CMK (cell line): Measurements from ENCODE around the gene SLC66A3.

Source experiments
- DNase-seq: peaks from one replicate; pipeline ENCODE4 v3.0.0-alpha.2; 2010; ENCODE audit warnings: low read depth

The SLC66A3 gene

DNA sequence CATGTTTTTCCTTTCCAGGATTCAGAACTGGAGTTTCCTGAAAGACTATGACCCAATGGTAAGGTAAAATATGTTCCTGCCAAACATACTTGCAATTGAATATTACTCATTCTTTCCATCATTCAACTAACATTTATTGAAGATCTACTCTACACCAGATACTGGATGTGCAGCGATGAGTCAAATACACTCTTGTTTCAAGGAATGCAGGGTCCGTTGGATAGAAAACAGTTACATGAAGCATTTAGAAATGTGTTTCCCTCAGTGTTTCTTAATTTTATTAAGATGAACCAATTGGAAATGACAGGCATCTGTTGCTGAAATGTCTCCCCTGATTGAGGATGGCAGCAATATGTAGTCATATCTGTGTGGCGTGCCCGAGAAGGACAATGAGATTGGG lies 14.8 kb upstream of the SLC66A3 start:
- DNase-seq, result no peak

DNA sequence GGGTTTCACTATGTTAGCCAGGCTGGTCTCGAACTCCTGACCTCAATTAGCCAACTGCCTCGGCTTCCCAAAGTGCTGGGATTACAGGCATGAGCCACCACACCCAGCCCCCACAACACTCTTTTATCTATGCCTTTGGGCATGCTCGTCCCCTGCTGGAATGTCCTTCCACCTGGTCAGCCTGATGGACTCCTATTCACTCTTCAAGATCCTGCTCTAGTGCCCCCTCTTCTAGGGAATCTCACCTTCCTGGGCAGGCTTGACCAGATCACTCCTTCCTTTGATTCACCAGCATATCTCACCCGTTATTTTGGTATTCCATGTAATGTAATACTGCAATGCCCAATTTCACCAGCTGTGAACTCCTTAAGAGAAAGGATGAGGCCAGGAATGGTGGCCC lies 13.9 kb upstream of the SLC66A3 start:
- no peak for DNase-seq

DNA sequence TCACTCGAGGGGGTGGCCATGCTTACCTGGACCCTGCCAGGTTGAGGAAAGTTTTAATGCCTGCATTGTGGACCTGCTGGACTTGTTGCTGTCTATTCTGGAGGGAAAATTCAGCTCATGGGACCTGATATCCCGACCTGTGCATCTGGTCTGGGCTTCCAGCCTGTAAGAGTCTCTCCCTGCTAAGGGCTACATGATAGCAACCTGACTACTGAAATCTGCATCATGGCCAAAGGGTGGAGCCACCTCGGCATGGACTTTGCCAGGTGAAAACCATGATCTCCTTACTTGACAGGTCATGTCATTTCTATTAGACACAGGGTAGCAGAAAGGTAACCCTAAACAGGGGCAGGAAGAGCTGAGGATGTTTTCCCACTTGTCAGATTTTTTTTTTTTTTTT lies 12.9 kb upstream of the SLC66A3 start:
- DNase-seq, result no peak

DNA sequence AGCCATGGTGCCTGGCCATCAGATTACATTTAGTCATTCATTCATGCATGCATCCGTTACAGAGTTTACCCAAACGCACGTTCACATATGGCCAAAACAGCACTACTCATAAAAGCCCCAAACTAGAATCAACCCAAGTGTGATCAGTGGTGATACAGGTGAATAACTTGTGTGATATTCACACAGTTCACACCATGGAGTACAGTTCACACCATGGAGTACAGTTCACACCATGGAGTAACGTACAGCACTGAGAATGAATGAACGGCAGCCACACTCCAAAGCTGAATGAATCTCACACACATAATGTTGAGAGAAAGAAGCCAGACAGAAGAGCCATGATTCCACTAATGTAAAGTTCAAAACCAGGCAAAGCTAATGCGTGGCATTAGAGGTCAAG lies 12.3 kb upstream of the SLC66A3 start:
- DNase-seq, result no peak

GRCh38 chr2:11144077-11144737 lies 11.1 kb upstream of the SLC66A3 start:
- no peak for DNase-seq

- no peak for DNase-seq
Observed at GRCh38 chr2:11144738-11145079, 10.6 kb upstream of the SLC66A3 start.

GRCh38 chr2:11145350-11145749 lies 9.9 kb upstream of the SLC66A3 start:
- no peak for DNase-seq

DNA sequence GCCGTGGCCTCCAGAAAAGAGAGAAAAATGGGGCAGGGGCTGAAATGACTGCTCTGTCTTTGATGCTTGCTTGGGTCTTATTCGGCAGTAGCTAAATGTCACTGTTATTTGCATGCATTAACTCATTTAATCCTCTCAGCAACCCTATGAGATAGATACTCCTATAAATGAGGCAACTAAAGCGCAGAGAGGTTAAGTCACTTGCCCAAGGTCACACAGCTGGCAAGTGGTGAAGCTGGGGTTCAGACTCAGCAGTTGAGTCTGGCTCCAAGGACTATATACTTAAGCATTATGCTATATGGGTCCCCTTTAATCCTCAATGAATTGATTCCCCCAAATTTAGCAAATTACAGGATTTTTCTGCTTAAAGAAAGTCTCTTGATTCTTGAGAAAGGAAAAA lies 9.2 kb upstream of the SLC66A3 start:
- no peak for DNase-seq

DNA sequence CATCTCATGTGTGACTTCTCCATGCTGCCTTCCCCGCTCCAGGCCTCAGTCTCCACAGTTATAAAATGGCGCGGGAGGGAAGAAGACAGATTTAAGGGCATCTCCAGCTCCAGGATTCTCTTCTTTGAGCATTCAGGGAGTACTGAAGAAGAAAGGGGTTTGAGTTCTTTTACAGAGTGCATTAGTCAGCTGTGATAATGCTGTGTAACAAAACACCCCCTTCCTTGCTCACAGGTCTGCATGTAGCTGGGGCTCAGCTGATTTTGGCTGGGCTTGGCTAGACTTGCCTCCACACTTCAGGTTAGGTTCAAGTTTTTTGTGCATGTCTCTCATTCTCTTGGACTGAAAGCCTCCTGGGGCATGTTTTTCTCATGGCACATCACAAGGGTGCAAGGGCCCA lies 8.0 kb upstream of the SLC66A3 start:
- DNase-seq, result no peak

DNA sequence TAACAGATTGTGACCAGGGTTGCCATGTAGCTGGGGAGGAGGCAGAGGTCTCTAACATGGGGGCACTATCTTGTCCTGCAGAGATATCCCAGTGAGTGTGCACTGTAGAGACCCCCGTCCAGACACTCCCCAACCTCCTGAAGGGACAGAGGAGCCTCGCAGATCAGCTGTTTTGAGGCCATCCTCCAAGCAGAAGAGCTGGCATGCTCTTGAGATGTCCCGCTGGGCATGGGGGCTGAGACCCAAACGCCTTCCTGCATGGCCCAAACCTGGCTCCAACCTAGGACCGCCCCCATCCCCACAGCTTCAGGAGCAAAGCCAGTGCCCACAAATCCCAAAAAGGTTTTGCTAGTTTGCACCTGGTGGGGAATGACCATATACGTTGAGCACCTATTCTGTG lies 2.7 kb upstream of the SLC66A3 start:
- DNase-seq, result no peak

DNA sequence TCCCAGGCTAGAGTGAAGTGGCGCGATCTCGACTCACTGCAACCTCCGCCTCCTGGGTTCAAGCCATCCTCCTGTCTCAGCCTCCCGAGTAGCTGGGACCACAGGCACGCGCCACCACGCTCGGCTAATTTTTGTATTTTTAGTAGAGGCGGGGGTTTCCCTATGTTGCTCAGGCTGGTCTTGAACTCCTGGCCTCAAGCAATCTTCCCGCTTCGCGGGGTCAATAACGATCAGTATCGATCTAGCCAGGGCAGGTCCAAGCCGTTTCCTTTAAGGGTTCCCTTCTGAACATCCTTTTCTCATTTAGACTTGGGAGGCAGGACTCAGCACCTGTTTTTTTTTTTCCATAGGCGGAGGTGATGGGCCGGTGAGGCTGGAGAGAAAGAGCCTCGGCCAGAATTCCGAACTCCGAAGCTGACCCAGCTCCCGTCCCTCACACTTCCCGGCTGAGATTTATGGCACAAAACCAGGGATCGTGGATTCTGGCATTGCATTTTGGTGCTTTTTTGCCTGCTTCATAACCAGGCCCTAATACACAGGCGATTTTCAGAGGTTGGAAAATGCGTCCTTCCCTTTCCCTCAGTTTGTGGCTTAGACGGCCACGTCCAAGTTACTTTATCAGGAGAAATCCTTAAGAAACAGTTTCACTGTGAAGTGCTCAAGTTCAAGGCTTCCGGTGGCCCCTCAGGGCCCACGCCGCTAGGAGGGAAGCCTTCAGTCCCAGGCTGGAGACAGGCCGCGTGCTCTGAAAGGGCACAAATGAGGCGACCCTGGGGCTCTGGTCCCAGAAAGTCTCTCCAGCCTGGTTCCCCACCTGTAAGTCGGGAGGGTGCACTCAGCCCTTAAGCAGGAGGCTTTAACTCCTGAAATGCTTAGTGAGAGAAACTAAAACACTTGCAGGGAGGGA lies 998 bp upstream of the SLC66A3 start:
- no peak for DNase-seq

- peak; percentile 91 for DNase-seq
Observed at GRCh38 chr2:11154923-11155380, 315 bp upstream of the SLC66A3 start.

DNA sequence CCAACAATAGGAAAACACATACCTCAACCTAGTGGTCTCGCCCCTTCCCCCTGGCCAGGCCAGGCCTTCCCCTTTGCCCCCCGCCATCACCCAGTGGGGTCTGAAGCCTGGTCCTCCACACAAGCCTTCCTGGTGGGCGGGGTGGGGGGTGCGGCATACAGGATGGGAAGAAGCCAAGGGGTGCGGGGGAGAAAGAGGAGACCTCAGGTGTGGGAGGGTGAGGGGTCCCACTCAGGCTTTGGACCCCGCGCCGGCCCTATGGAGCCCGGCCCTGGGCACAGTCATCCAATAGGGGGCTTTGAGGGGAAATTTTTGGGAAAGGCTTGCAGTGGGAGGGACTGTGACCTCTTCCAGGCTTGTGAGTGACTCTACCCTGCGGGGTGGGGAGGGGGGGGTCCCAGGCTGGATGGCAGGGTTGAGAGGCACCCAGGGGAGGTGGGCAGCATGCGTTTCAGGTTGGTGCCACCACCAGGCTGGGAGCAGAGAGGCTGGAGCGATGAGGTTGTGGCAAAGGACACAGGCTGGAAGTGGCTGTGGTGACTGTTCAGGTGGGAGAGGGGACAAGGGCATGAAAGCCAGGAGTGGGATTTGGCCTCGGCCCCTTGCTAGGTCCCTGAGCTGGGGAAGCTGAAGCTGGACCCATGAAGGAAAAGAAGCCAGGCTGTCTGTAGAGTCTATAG lies 1.3 kb downstream of the SLC66A3 start:
- DNase-seq, result no peak

DNA sequence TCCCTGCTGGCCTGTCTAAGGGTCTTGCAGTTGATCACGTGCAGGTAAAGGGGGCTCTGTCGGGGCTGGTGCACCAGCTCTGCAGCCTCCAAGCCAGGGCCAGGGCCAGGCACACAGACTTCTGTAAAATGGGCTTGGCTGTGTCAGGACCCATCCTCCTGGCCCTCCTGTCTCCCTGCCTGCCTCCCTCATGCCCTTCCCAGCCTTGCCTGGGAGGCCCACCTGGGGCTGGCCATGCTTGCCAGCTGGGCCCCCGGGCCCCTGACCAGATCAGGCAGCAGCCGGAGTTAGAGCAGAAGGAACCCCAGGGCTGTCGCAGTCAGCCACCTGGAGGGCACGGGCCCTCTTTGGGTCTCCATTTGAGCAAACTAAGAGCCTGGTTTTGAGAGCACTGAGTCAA lies 2.0 kb downstream of the SLC66A3 start:
- no peak for DNase-seq

- DNase-seq, result no peak
Observed at GRCh38 chr2:11157731-11158130, 2.5 kb downstream of the SLC66A3 start.

GRCh38 chr2:11158916-11159573 lies 3.8 kb downstream of the SLC66A3 start:
- DNase-seq, result no peak

- DNase-seq, result no peak
Observed at GRCh38 chr2:11159574-11160170, 4.4 kb downstream of the SLC66A3 start.

- DNase-seq, result no peak
Observed at GRCh38 chr2:11160256-11160655, 5.0 kb downstream of the SLC66A3 start.

DNA sequence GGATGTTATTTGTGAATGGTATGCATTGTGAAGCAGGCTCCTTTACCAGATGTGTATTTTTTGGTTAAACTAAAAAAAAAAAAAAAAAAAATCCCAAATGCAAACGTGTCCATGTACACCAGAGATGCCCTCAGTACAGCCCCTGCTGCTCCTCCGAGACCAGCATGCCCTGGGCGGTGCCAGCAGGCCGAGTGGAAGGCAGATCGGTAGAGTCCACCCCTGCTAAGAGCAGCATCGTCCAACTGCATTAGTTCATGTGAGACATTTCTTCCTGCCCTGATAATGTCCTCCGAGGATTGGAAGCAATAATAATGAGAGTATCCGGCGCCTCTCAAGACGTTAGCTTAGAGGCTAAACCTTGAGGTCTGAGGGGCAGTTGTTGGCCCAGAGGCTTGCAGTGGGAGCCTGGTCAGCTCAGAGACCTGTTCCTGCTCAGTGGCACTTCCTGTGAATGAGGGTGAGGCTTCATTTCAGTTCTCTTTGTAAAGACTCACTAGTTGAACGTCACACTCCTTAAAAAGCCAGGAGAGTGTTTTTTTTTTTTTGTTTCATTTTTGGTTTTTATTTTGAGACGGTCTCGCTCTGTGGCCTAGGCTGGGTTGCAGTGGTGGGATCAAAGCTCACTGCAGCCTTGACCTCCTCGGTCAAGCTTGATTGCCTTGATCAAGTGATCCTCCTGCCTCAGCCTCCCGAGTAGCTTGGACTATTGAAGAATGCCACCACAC lies 5.6 kb downstream of the SLC66A3 start:
- DNase-seq, result no peak

GRCh38 chr2:11161747-11162146 lies 6.5 kb downstream of the SLC66A3 start:
- DNase-seq, result no peak
